Measurements from ENCODE around the gene ZNF783. TPM values are rescaled to one million over a fixed set of nuclear protein-coding genes. Genes with fewer than 3 reads are reported as not detected.
"Not testable (repeated sequence)": the region's sequence is repeated elsewhere in the genome, so short reads cannot be mapped to it uniquely, and the experiment has no call there.

ZNF783 gene
- total RNA-seq, 1 donor from 2014 or later = 19.7 TPM

DNA sequence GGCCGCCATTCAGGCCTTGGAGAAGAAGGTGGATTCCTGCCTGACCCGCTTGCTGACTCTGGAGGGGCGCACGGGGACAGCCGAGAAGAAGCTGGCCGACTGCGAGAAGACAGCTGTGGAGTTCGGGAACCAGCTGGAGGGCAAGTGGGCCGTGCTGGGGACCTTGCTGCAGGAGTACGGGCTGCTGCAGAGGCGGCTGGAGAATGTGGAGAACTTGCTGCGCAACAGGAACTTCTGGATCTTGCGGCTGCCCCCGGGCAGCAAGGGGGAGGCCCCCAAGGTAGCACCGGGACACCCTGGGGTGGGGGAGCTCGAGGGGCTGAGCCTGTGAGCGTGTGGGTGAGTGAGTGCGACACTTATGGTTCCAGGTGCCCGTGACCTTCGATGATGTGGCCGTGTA is 4.5 kb downstream of the ZNF783 start:
- Mint-ChIP-seq H3K4me3 (no peak overlapping the region), H3K4me1 (ENCODE audit: unreplicated experiment) (no peaks in the 10 kb centered on the region), H3K9me3 (no peaks in the 10 kb centered on the region), H3K36me3 (peaks cover 28% of the 10 kb centered on the region), H3K27me3 (no peaks in the 10 kb centered on the region), H3K27ac (no peak overlapping the region)
- DNase-seq (ENCODE audit: extremely low spot score, unreplicated experiment) = no peak
- no peak for TF ChIP-seq CTCF (conservative IDR thresholded peaks at IDR 0.05)

DNA sequence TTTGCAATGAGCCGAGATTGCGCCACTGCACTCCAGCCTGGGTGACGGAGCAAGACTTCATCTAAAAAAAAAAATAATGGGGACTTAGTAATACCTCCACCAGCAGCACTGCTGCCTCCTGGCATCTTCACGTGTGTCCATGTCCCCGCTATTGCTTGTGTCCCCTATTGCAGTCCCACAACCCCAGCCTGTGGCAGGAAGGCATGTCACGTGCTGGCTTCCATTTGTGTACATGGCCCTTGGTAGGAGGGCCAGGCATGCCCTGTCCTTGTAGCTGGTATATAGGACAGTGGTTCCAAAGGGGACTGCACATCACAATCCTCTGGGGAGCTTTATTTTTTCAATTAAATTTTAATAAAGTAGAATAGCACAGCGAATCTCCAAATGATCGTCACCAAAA is 5.7 kb downstream of the ZNF783 start:
- Mint-ChIP-seq H3K27ac (no peak overlapping the region), H3K27me3 (no peaks in the 10 kb centered on the region), H3K4me3 (no peak overlapping the region), H3K4me1 (ENCODE audit: unreplicated experiment) (no peaks in the 10 kb centered on the region), H3K9me3 (no peaks in the 10 kb centered on the region), H3K36me3 (peaks cover 29% of the 10 kb centered on the region)
- no peak for DNase-seq (ENCODE audit: extremely low spot score, unreplicated experiment)
- no peak for TF ChIP-seq CTCF (conservative IDR thresholded peaks at IDR 0.05)

GRCh38 chr7:149274424-149274823 is 12.4 kb downstream of the ZNF783 start:
- not testable (repeated sequence) for DNase-seq (ENCODE audit: extremely low spot score, unreplicated experiment); H3K4me1 Mint-ChIP-seq (ENCODE audit: unreplicated experiment); H3K27me3 Mint-ChIP-seq; H3K4me3 Mint-ChIP-seq; H3K27ac Mint-ChIP-seq; H3K9me3 Mint-ChIP-seq
- H3K36me3 Mint-ChIP-seq = peaks cover 27% of the 10 kb centered on the region

DNA sequence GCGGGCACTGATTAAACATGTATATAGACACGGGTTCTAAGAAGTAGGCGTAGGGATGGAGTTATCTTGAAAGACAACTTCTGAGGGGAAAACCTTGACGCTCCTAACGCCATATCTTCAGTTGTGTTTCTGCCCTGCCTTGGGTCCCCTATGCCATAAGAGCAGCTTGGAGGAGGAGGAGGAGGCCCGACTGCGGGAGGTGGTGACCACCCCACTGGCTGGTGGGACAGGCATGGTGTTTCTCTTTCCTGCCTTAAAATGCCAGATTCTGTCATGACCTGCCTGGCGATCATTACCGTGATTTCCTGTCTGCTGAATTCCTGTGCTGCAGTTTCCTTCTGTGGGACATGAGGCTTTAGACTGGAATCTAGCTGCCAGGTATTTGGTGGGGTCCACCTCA is 15.9 kb downstream of the ZNF783 start:
- Mint-ChIP-seq H3K4me1 (ENCODE audit: unreplicated experiment) (no peaks in the 10 kb centered on the region), H3K27ac (no peak overlapping the region), H3K27me3 (no peaks in the 10 kb centered on the region), H3K4me3 (no peak overlapping the region), H3K9me3 (peaks cover 5% of the 10 kb centered on the region), H3K36me3 (peaks cover 31% of the 10 kb centered on the region)
- no peak for TF ChIP-seq CTCF (conservative IDR thresholded peaks at IDR 0.05)
- no peak for DNase-seq (ENCODE audit: extremely low spot score, unreplicated experiment)

DNA sequence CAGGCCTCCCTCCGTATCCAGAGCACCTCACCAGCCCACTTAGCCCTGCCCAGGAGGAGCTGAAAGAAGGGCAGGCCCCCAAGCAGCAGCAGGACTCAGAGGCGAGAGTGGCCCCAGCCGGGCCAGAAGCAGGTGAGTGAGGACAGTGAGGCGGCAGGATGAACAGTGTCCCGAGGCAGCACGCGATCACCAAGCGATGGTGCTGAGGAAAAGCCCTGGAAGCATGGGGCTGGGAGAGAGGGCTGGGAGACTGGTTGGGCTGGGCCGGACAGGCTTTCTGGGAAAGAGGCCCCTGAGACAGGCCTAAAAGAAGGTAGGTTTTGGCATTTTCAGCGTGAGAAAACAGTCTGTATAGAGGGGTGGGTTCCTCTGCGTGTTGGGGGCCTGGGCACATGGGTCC is 16.4 kb downstream of the ZNF783 start:
- peaks cover 5% of the 10 kb centered on the region for H3K9me3 Mint-ChIP-seq
- H3K27me3 Mint-ChIP-seq = no peaks in the 10 kb centered on the region
- H3K27ac Mint-ChIP-seq = no peak overlapping the region
- peaks cover 26% of the 10 kb centered on the region for H3K36me3 Mint-ChIP-seq
- no peak for TF ChIP-seq CTCF (conservative IDR thresholded peaks at IDR 0.05)
- no peak for DNase-seq (ENCODE audit: extremely low spot score, unreplicated experiment)
- H3K4me1 Mint-ChIP-seq (ENCODE audit: unreplicated experiment) = no peaks in the 10 kb centered on the region
- H3K4me3 Mint-ChIP-seq = no peak overlapping the region

GRCh38 chr7:149279111-149279743 is 17.2 kb downstream of the ZNF783 start:
- Mint-ChIP-seq H3K4me3 (no peak overlapping the region), H3K27ac (no peak overlapping the region), H3K27me3 (no peaks in the 10 kb centered on the region), H3K36me3 (peaks cover 19% of the 10 kb centered on the region), H3K4me1 (ENCODE audit: unreplicated experiment) (no peaks in the 10 kb centered on the region), H3K9me3 (peaks cover 5% of the 10 kb centered on the region)
- no peak for TF ChIP-seq CTCF (conservative IDR thresholded peaks at IDR 0.05)
- no peak for DNase-seq (ENCODE audit: extremely low spot score, unreplicated experiment)

Data from type B pancreatic cell (in vitro differentiated cells).